Thymus (tissue), 11 donors: ENCODE measurements around the gene MLLT6. TPM values are rescaled to one million over a fixed set of nuclear protein-coding genes. Genes with fewer than 3 reads are reported as not detected.
A peak's percentile ranks its signal among the peaks of the same experiment; 100 is the strongest.

Experiments used
- DNase-seq, 9 donors: peaks; one replicate each; pipeline ENCODE4 v3.0.0-alpha.2; 2013; ENCODE audit warnings: low spot score in 9 of 9, low read depth in 6 of 9, missing footprints in 1 of 9
- H3K27ac ChIP-seq, 2 donors: one replicate each; pipeline ENCODE4 v1.5.1; 2013; ENCODE audit warnings: control low read depth in 1 of 2, low read depth in 1 of 2, low read length in 1 of 2, mild to moderate bottlenecking in 1 of 2, moderate library complexity in 1 of 2
- H3K27me3 ChIP-seq, 2 donors: one replicate each; pipeline ENCODE4 v1.5.1; 2013; ENCODE audit warnings: low read length in 1 of 2; ENCODE audit not compliant: control insufficient read depth in 2 of 2, insufficient read depth in 1 of 2
- H3K36me3 ChIP-seq, 2 donors: one replicate each; pipeline ENCODE4 v1.5.1; 2013; ENCODE audit warnings: low read length in 1 of 2, mild to moderate bottlenecking in 1 of 2, moderate library complexity in 1 of 2; ENCODE audit not compliant: control insufficient read depth in 2 of 2, insufficient read depth in 2 of 2
- H3K4me1 ChIP-seq, 2 donors: one replicate each; pipeline ENCODE4 v1.5.1; 2013; ENCODE audit warnings: low read length in 2 of 2; ENCODE audit not compliant: control insufficient read depth in 2 of 2, insufficient read depth in 2 of 2
- H3K4me3 ChIP-seq, 2 donors: one replicate each; pipeline ENCODE4 v1.5.1; 2013; ENCODE audit warnings: low read length in 2 of 2, control low read depth in 1 of 2, mild to moderate bottlenecking in 1 of 2
- H3K9me3 ChIP-seq, 2 donors: one replicate each; pipeline ENCODE4 v1.5.1; 2013; ENCODE audit warnings: low read length in 1 of 2, mild to moderate bottlenecking in 1 of 2; ENCODE audit not compliant: control insufficient read depth in 2 of 2, insufficient read depth in 1 of 2
- WGBS: extraction: QIAGEN DNeasy Blood & Tissue Kit; methylation state at CpG from one replicate; pipeline ENCODE4 v1.1.7; 2013; 5-methylcytosine and 5-hydroxymethylcytosine counted together
- polyA plus RNA-seq: library from polyadenylated mRNA; stranded (reverse); fragments of 200-250 nt; gene quantifications from one replicate; pipeline ENCODE4 v1.2.3, GENCODE V29; 2013
- total RNA-seq: library from RNA; stranded (reverse); fragments of 120-200 nt; gene quantifications from one replicate; pipeline ENCODE4 v1.2.4, GENCODE V29; 2013
- donor health status: healthy.

MLLT6 gene
- total and polyA plus RNA-seq, 2 donors, result 37.3 to 124 TPM

- 2% methylated on average over 47 of the region's 47 CpGs for WGBS
- Histone ChIP-seq H3K36me3 (no peaks in the 10 kb centered on the region), H3K4me1 (peaks cover 30 to 82% of the 10 kb centered on the region in 2 donors), H3K27me3 (peaks cover 46 to 67% of the 10 kb centered on the region in 2 donors), H3K27ac (peak within 1 kb of the TSS in 1 of 2 donors; percentile 47), H3K4me3 (peak within 1 kb of the TSS; percentile 38 to 50), H3K9me3 (peaks cover 0 to 13% of the 10 kb centered on the region in 2 donors)
- peak in 1 of 9 donors; percentile 28 for DNase-seq
Observed at GRCh38 chr17:38748149-38748891, 43.2 kb downstream of the MLLT6 start, which contains the start of gene PCGF2. TSS of gene PCGF2 (minus strand) at chr17:38748336. CDS start at chr17:38740402, 7,934 bp downstream.

DNA sequence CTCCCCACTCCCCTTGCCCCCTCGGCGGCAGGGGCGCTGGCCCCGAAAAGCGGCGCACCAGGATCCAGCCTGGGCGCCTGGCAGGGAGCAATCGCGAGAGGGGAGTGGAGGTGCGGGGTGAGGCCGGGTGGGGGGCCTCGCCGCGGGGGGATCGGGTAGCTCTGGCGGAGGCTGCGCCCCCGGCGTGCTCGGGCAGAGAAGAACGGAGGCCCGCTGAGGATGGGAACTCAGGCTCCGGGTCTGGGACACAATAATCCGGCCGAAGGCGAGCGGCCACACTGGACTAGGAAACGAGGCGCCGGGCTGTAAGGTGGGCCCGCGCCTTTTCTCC, 43.8 kb downstream of the MLLT6 start:
- 1% methylated on average over 32 of the region's 32 CpGs for WGBS
- Histone ChIP-seq H3K27ac (peak overlapping the region in 1 of 2 donors; percentile 8), H3K9me3 (peaks cover 0 to 13% of the 10 kb centered on the region in 2 donors), H3K27me3 (peaks cover 46 to 67% of the 10 kb centered on the region in 2 donors), H3K4me3 (peak overlapping the region; percentile 18 to 28), H3K36me3 (peaks cover 0 to 3% of the 10 kb centered on the region in 2 donors), H3K4me1 (peaks cover 30 to 82% of the 10 kb centered on the region in 2 donors)
- no peak for DNase-seq

GRCh38 chr17:38749223-38750043, 44.4 kb downstream of the MLLT6 start:
- Histone ChIP-seq H3K27me3 (peaks cover 46 to 67% of the 10 kb centered on the region in 2 donors), H3K4me1 (peaks cover 30 to 83% of the 10 kb centered on the region in 2 donors), H3K27ac (peak overlapping the region; percentile 11 to 47), H3K9me3 (peaks cover 0 to 13% of the 10 kb centered on the region in 2 donors), H3K36me3 (peaks cover 0 to 5% of the 10 kb centered on the region in 2 donors), H3K4me3 (peak overlapping the region; percentile 18 to 28)
- 2% methylated on average over 79 of the region's 79 CpGs for WGBS
- peak in 1 of 9 donors; percentile 20 for DNase-seq

GRCh38 chr17:38750044-38750311, 44.9 kb downstream of the MLLT6 start:
- Histone ChIP-seq H3K27ac (peak overlapping the region in 1 of 2 donors; percentile 37), H3K4me3 (peak overlapping the region; percentile 18 to 28), H3K27me3 (peaks cover 46 to 67% of the 10 kb centered on the region in 2 donors), H3K4me1 (peaks cover 30 to 80% of the 10 kb centered on the region in 2 donors), H3K36me3 (peaks cover 2 to 11% of the 10 kb centered on the region in 2 donors), H3K9me3 (peaks cover 0 to 13% of the 10 kb centered on the region in 2 donors)
- 5% methylated on average over 12 of the region's 12 CpGs for WGBS
- no peak for DNase-seq

DNA sequence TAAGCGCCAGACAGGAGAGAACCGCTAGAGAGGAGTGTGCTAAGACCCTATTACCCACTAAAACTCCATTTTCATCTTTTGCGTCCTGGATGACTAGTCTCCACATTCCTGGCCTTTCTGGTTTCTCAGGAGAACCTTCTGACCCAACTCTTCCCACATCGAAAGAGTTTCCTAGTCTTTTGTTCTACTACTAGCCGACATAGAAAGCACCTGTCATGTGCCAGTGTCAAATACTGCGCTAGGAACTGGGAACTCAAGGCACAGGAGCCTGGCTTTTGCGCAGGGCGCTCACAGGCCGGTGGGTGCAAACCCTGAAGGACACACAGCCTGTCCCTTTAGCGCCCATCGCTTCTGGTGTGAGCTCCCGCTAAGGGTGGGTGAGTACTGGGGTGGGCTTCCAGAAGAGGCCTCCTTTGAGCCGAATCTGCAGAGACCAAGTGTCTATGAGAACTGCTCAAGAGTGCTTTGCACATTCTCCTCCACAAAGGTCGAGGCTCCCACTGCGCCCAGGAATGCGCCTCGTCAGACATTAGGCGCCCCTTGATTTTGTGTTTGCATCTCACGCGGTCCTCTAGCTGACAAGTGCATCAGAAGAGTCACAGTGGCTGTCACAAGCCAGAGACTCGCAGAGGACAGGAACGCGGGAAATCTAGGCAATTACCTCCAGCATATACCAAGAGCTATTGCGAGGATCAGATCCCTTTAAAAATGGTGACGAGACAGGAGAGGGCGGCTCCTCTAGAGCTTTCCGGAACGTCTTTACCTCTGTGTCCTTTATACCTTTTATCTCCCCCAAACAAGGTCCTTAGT, 45.4 kb downstream of the MLLT6 start:
- WGBS, result 12% methylated on average over 28 of the region's 28 CpGs
- peak overlapping the region in 1 of 2 donors; percentile 37 for H3K27ac ChIP-seq
- H3K27me3 ChIP-seq, result peaks cover 46 to 65% of the 10 kb centered on the region in 2 donors
- peaks cover 30 to 76% of the 10 kb centered on the region in 2 donors for H3K4me1 ChIP-seq
- H3K4me3 ChIP-seq, result peak overlapping the region in 1 of 2 donors; percentile 22
- H3K9me3 ChIP-seq, result peaks cover 0 to 13% of the 10 kb centered on the region in 2 donors
- H3K36me3 ChIP-seq, result peaks cover 8 to 13% of the 10 kb centered on the region in 2 donors
- DNase-seq, result peak in 1 of 9 donors; percentile 22

DNA sequence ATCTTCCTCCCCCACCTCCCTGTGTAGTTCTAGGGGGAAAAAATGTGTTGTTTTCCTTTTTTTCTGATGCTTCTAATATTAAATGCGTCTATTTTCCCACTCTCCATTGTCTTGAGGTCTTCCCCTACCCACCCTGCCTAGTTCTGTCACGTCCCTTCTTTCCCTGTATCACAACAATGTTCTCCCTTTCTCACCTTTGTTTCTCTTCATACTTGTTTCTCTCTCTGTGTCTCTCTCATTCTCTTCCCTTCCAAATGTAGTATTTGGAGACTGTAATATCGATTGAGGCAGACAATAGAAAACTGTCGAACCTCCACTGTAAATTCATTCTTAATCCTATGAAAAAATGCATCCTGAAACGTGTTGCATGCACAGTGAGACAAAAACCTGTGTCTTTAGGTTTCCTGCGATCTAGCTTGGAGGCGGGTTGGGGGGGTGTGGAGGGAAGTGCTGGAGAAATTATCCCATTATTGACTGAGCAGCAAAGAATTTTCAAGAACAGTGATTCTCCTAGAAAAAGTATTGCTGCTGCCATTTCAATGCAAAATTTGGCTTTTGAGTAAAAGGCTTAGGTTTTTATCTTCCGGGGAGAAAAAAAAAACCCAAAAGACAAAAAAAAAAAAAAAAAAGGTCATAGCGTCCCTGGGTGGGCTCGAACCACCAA, 46.2 kb downstream of the MLLT6 start:
- 4% methylated on average over 10 of the region's 10 CpGs for WGBS
- H3K4me1 ChIP-seq, result peaks cover 25 to 68% of the 10 kb centered on the region in 2 donors
- peaks cover 0 to 13% of the 10 kb centered on the region in 2 donors for H3K9me3 ChIP-seq
- peak in 1 of 9 donors; percentile 22 for DNase-seq
- no peak overlapping the region for H3K27ac ChIP-seq
- peaks cover 45 to 58% of the 10 kb centered on the region in 2 donors for H3K27me3 ChIP-seq
- H3K4me3 ChIP-seq, result peak overlapping the region; percentile 74 to 87
- peaks cover 15 to 21% of the 10 kb centered on the region in 2 donors for H3K36me3 ChIP-seq

- peaks cover 39 to 52% of the 10 kb centered on the region in 2 donors for H3K27me3 ChIP-seq
- WGBS, result under 1% methylated on average over 44 of the region's 44 CpGs
- peaks cover 24 to 63% of the 10 kb centered on the region in 2 donors for H3K4me1 ChIP-seq
- H3K36me3 ChIP-seq, result peaks cover 17 to 24% of the 10 kb centered on the region in 2 donors
- H3K9me3 ChIP-seq, result peaks cover 0 to 13% of the 10 kb centered on the region in 2 donors
- DNase-seq, result peak in 8 of 9 donors; percentile 52 to 87 (median 68)
- peak overlapping the region; percentile 74 to 87 for H3K4me3 ChIP-seq
- H3K27ac ChIP-seq, result peak overlapping the region; percentile 88 to 91
Observed at GRCh38 chr17:38751808-38752307, 46.8 kb downstream of the MLLT6 start.
